Keratinocyte (primary cell): Measurements from ENCODE around the gene VSNL1.

ENCODE experiments used
- CTCF ChIP-seq, 3 experiments: IDR thresholded peaks in 1 of 3; conservative IDR thresholded peaks in 1 of 3; optimal IDR thresholded peaks in 1 of 3; 2 replicates in 2 of 3; 3 replicates in 1 of 3; pipeline versions ENCODE3 to v1.5.1; 2011; ENCODE audit warnings: low read length in 3 of 3, mild to moderate bottlenecking in 3 of 3, moderate library complexity in 2 of 3, control low read depth in 1 of 3, inconsistent platforms in 1 of 3; ENCODE audit not compliant: insufficient read depth in 2 of 3; ENCODE audit errors: extremely low read depth in 1 of 3
- EZH2 ChIP-seq: IDR thresholded peaks from one replicate; pipeline ENCODE4 v1.6.1; 2012; ENCODE audit warnings: inconsistent platforms, mild to moderate bottlenecking, low read length, moderate library complexity

DNA sequence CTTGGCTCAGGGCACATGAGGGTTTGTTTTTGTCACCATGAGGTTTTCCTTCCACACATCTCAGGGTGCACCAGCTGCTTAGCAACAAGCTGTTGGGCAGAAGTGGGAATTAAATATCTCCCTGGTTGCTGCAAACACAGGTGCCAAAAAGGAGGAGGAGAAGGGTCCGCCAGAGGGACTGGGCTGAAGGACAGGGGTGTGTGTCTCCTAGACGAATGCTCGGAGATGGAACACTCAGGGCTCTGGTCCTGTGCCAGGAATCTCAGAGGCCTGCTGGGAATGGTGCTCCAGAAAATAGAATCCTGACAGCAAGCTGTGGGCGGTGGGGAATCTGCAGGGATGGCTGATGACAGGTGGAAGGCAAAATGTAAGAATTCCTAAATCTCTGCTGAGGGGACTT lies 94.5 kb downstream of the VSNL1 start:
- no peak for TF ChIP-seq CTCF (optimal IDR thresholded peaks at IDR 0.05 in 1 of 3, IDR thresholded peaks at IDR 0.05 in 1 of 3, conservative IDR thresholded peaks at IDR 0.05 in 1 of 3; ENCODE audit: extremely low read depth in 1 of 3, insufficient read depth in 2 of 3, low read length in 3 of 3)
- TF ChIP-seq EZH2: no peak
